Measurements from ENCODE around the gene CCL26.
"Not testable (repeated sequence)": the region's sequence is repeated elsewhere in the genome, so short reads cannot be mapped to it uniquely, and the experiment has no call there.

DNA sequence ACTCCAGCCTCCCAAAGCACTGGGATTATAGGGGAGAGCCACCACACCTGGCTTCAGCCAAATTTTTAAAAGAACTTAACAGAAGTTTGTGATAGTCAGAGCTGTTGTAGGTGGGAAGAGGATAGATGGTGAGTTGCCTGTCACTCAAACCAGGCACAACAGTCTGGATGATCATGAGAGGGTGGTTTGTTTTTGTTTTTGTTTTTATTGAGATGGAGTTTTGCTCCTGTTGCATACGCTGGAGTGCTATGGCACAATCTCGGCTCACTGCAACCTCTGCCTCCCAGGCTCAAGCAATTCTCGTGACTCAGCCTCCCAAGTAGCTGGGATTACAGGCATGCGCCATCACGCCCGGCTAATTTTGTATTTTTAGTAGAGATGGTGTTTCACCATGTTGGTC lies 1.9 kb upstream of the CCL26 start:
- TF ChIP-seq, protein P1, sequence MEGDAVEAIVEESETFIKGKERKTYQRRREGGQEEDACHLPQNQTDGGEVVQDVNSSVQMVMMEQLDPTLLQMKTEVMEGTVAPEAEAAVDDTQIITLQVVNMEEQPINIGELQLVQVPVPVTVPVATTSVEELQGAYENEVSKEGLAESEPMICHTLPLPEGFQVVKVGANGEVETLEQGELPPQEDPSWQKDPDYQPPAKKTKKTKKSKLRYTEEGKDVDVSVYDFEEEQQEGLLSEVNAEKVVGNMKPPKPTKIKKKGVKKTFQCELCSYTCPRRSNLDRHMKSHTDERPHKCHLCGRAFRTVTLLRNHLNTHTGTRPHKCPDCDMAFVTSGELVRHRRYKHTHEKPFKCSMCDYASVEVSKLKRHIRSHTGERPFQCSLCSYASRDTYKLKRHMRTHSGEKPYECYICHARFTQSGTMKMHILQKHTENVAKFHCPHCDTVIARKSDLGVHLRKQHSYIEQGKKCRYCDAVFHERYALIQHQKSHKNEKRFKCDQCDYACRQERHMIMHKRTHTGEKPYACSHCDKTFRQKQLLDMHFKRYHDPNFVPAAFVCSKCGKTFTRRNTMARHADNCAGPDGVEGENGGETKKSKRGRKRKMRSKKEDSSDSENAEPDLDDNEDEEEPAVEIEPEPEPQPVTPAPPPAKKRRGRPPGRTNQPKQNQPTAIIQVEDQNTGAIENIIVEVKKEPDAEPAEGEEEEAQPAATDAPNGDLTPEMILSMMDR (IDR thresholded peaks at IDR 0.05; ENCODE audit: low read depth, low read length, missing input control) = not testable (repeated sequence)
- TF ChIP-seq RXRA, YY1 (IDR thresholded peaks at IDR 0.05): not testable (repeated sequence)
- TF ChIP-seq, protein P2, sequence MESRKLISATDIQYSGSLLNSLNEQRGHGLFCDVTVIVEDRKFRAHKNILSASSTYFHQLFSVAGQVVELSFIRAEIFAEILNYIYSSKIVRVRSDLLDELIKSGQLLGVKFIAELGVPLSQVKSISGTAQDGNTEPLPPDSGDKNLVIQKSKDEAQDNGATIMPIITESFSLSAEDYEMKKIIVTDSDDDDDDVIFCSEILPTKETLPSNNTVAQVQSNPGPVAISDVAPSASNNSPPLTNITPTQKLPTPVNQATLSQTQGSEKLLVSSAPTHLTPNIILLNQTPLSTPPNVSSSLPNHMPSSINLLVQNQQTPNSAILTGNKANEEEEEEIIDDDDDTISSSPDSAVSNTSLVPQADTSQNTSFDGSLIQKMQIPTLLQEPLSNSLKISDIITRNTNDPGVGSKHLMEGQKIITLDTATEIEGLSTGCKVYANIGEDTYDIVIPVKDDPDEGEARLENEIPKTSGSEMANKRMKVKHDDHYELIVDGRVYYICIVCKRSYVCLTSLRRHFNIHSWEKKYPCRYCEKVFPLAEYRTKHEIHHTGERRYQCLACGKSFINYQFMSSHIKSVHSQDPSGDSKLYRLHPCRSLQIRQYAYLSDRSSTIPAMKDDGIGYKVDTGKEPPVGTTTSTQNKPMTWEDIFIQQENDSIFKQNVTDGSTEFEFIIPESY (IDR thresholded peaks at IDR 0.05) = not testable (repeated sequence)

All from liver (tissue), 3 donors.